GM21390 (cell line): ENCODE results near the gene BAK1.

Source experiments
- ATAC-seq: cut with Tn5 transposase; IDR thresholded peaks from one replicate; pipeline ENCODE4 v1.9.1; 2021; ENCODE audit not compliant: unreplicated experiment

Gene BAK1

DNA sequence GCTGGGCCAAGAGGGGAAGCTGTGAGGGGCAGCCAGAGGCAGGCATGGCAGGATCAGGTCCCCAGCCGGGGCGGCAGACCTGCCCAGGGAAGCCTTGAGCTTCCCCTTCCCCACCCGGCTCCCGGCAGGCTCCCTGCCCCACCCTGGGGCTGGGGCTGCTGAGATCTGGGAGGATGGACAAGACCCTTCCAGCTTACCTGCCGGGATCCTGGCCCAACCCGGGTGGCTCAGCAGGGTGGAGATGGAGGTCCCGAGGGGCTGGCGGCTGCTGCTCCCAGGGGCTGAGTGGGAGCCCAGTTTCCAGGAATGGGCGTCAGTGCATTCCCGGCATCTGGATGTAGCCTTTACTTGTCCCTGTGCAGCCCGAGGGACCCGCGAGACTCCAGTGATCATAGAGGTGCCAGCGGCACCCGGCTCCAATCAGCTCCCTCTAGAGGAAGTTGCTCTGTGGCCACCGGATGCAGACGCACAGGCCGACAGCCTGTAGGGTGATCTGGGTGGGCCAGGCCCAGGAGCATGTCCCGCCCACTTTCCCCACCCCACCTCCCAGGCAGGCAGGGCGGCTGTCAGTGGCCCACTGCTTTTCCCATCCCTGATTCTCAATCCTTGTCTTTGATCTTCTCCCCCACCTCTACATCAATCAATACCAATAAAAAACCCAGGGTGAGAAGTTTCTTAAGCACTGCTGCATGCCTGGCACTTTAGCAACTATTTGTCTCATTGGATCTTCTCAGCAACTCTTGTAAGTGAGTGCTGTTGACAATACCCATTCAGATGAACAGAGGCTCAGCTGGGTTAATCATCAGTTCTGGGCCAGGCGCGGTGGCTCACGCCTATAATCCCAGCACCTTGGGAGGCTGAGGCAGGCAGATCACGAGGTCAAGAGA, at the start of gene BAK1:
Gene BAK1 (minus strand): TSS at position 449 of the 887 bp plus-strand sequence. CDS start 2,672 bp downstream, outside the sequence.
- peak; percentile 90 for ATAC-seq

GRCh38 chr6:33628401-33628964, 48.4 kb upstream of the BAK1 start:
- ATAC-seq: no peak

GRCh38 chr6:33627876-33628275, 47.8 kb upstream of the BAK1 start:
- no peak for ATAC-seq

- ATAC-seq: no peak
Measured at GRCh38 chr6:33624856-33625255, 44.8 kb upstream of the BAK1 start.

DNA sequence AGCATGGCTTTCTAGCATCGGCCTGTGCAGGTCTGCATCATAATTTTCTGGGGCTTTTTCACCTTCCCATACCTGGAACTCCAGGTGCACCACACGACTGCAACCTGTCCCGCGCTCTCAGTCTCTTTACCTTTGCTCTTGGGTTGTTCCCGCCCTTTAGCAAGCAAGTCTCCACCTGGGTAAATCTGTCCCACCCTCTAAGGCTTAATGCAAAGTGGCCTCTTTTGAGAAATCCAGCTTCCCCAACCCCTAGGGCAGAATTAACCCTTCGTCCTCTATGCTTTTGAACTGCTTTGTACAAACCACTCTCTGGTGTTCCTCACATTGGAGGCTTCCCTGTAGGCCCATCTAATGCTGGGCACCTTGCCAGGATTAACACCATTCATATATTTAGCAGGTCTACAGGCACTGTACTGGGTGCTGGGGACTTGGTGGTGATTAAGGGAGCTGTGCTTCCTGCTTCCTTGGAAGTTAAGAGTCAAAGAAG, 43.9 kb upstream of the BAK1 start:
- ATAC-seq: no peak

GRCh38 chr6:33622456-33623431, 42.7 kb upstream of the BAK1 start:
- ATAC-seq: no peak

DNA sequence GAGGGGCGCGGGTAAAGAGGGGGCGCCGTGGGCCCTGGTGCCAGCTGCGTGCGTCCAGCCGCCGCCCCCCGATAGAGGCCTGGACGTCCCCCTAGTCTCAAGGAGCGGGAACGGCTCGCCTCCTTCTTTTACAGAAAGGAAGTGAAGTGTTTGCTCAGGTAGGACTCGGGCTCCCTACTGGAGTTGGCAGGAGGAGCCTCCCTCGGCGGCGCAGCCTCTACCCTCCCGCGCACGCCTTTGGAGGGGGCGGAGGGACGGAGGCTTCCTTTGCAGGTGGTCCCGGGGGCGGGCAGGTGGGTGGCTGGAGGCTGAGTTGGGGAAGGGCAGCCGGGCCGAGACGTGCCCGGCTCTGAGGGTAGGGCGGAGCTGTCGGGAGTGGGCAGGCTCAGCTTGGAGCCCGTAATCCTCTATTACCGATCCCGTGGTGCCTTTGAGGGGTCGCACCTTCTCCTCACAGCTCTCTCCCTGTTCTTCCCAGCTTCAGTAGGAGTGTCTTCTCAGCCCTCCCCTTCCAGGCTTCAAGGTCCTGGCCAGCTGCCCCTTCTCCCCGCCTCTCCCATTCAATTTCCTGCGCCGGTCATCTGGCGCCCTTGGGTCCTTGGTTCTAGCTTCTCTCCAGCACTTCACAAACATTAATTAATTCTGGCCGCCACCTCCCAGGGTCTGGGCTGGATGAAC, 41.8 kb upstream of the BAK1 start:
- ATAC-seq: peak; percentile 25

GRCh38 chr6:33620856-33621710, 41.0 kb upstream of the BAK1 start, which contains the start of gene ITPR3:
Gene ITPR3, plus strand, starts transcription at chr6:33621322. Its CDS starts 281 bp downstream, at chr6:33621603.
- peak; percentile 64 for ATAC-seq

DNA sequence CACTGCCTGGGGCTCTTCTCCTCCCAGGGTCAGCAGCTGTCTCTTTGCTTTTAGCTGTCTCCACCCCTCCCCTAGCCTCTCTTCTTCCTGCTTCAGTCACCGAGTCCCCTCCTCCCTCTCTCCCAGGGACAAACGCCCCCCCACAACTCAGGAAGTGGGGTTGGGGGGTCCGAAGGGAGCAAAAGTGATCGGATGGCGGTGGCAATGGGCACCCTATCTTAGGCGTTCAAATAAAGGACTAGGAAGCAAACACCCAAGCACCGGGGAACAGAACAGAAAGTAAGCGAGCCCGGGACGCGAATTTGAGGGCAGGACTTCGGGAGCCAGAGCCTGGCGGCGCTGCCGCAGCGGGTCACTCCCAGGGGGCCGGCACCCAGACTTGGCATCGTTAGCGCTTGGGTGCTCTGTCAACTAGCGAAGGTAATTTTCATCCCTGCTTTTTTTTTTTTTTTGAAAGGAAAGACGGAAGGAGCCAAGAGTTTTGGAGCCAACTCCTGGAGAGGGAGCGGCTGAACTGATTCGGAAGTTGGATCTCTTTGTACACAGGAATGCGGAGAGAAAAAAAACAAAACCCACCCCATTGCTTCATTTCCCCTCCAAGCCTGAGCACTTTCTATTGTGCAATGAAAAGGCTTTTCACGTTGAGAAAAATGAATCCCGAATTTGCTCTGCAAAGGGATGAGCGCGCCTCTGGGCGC, 40.2 kb upstream of the BAK1 start:
- no peak for ATAC-seq

- no peak for ATAC-seq
Measured at GRCh38 chr6:33619166-33619840, 39.2 kb upstream of the BAK1 start.

GRCh38 chr6:33616913-33617312, 36.8 kb upstream of the BAK1 start:
- no peak for ATAC-seq

DNA sequence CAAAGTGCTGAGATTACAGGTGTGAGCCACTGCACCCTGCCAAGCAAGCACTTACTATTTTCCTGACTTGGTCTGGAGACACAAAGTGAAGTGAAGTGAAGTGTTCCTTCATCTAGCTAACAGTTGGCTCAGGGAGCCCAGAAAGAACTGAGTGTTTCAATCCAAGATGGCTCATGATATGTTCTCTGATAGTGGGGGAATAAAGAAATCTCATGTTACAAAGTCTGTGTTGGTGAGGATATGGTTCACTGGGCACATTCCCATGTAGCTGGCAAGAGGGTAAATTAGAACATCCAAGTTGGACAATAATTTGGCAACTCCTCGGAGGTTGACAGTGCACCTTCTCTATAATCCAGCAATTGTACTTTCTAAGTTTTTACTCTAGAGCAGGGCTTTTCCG, 36.0 kb upstream of the BAK1 start:
- no peak for ATAC-seq

DNA sequence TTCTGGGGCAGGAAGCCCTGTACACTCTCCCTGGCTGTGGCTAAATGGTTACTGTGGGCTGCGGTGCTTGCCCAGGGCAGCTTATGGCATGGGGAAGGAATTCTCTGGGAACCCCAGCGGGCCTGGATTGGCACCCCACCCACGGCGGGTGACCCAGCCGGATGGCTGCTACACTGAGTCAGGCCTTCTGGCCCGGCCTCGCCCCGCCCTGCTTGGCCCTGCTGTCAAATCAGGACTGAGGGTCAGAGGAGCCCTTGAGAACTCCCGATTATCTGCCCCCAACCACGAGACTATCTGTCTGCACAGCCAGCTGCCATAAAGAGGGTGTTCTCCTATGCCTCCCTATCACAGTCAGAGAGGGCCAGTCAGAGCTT, 33.7 kb upstream of the BAK1 start:
- ATAC-seq: no peak

DNA sequence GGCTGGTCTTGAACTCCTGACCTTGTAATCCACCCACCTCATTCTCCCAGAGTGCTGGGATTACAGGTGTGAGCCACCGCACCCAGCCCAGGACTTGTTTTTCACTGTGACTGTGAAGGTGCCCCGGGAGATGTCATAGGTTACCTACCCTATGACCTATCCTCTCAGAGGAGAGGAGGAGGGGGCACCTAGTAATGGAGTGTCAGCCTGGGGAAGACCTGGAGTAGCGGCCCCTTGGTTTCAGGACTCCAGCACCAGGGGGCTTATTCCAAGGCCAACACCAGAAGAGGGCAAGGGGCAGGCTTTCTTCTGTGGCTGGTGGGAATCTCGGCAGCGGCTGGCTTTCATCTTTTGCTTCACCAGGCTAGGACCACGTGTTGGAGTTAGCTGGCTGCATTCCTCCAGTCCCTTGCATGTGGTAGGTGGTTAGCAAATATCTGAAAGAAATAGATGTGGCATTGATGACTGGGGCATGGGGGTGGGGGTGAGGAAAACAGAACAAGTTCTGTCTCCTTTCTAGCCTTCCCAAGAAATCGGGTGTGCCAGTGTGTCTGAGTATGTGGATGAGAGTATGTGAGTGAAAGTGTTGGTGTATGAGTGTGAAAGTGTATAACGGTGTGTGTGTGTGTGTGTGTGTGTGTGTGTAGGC, 33.2 kb upstream of the BAK1 start:
- ATAC-seq: no peak

GRCh38 chr6:33610779-33611732, 31.0 kb upstream of the BAK1 start:
- ATAC-seq: no peak

DNA sequence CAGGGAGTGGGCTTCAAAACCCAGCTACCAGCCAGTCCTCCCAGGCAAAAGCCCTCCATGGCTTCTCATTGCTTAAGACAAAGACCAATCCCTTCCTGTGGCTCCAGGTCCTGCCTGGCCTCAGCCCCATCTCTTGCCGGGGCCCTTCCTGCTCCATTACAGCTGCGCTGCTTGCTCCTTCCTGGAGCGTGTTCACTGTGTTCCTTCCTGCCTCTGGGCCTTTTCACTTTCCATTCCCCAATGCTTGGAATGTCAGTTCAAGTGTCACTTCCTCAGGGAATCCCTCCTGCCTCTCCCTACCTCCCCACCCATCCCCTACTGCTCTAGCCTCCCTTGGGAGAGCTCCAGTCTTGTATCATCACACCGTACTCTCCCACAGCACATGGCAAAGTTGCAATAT, 30.0 kb upstream of the BAK1 start:
- no peak for ATAC-seq

DNA sequence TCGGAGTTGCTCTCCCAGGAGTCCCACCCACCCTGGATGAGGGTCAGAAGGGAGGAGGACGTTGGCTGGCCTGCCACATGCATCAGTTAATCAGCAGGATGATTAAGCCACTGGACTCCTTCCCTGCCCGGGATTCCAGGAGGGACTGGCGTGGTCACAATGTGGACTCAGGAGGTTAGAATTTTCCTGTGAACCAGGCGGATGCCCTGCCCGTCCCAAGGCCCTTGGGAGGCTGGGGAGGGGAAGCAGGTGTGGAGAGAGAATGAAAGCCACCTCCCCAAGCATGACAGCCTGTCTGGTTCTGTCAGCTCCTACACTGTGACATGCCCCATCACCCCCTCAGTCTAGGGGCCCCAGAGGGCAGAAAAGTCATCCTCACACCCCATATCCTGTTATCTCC, 29.5 kb upstream of the BAK1 start:
- no peak for ATAC-seq
